Measurements from ENCODE around the gene SLC39A8. TPM values are rescaled to one million over a fixed set of nuclear protein-coding genes. Genes with fewer than 3 reads are reported as not detected.
A peak's percentile ranks its signal among the peaks of the same experiment; 100 is the strongest.
"Not testable (repeated sequence)": the region's sequence is repeated elsewhere in the genome, so short reads cannot be mapped to it uniquely, and the experiment has no call there.

SLC39A8 gene
- total and polyA plus RNA-seq, 11 donors, result 1.6 to 51.3 (median 2.9) TPM

DNA sequence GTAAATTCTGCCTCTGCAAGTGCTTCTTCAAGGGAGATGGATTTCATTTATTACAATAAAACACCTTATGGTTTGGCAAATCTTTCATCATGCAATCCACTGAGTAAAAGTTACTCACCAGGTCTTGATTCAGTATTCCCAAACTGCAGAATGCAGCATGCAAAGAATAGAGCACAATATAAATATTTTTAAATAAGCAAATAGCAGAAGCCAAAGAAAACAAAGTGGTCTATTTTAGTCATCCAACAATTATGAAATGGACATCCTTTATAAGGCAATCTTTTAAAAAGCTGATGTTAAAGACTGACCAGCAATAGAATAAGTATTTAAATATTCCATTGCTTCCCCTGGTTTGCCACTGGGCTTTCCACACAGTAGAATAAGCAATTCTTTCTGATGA lies 59.5 kb downstream of the SLC39A8 start:
- H3K4me3 ChIP-seq, result no peak overlapping the region
- H3K27ac ChIP-seq, result no peak overlapping the region
- no peaks in the 10 kb centered on the region for H3K9me3 ChIP-seq
- no peak for DNase-seq
- TF ChIP-seq POLR2A (IDR thresholded peaks at IDR 0.05), result no peak
- TF ChIP-seq, protein P1, sequence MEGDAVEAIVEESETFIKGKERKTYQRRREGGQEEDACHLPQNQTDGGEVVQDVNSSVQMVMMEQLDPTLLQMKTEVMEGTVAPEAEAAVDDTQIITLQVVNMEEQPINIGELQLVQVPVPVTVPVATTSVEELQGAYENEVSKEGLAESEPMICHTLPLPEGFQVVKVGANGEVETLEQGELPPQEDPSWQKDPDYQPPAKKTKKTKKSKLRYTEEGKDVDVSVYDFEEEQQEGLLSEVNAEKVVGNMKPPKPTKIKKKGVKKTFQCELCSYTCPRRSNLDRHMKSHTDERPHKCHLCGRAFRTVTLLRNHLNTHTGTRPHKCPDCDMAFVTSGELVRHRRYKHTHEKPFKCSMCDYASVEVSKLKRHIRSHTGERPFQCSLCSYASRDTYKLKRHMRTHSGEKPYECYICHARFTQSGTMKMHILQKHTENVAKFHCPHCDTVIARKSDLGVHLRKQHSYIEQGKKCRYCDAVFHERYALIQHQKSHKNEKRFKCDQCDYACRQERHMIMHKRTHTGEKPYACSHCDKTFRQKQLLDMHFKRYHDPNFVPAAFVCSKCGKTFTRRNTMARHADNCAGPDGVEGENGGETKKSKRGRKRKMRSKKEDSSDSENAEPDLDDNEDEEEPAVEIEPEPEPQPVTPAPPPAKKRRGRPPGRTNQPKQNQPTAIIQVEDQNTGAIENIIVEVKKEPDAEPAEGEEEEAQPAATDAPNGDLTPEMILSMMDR (IDR thresholded peaks at IDR 0.05), result no peak
- ATAC-seq, result no peak
- H3K4me1 ChIP-seq, result no peaks in the 10 kb centered on the region
- no peaks in the 10 kb centered on the region for H3K36me3 ChIP-seq
- H3K27me3 ChIP-seq, result no peaks in the 10 kb centered on the region
- intact Hi-C loops (cut with DNase I), result no loop called here

DNA sequence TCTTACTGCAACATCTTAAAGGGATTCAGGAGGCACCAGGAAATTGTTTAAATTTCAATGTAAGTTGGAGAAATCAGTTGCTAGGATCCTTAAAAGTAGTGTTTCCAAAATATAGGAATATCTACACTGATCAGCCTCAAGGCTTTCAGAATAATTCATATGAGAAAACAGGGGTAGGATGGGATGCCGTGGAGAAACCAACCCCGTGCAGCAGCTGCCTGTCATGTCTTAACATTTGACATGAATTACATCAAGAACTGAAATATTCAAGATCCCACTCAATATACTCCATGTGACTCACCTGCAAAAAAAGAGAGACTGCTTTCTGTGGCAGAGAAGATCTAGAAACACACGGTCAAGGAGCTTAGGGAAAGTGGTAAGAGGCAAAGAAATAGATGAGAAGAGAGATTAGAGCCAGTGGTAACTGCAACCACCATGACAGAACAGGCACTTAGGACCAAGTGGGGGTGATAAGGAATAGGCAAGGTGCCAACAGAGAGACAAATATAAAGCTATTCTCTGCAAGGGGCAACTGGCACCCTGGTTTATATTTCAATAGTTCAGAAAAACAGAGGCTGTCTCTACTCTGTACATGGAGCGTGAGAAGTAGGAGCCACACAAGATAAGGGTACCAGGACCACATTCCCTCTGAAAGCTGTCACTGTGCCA lies 64.0 kb downstream of the SLC39A8 start:
- H3K9me3 ChIP-seq, result peaks cover 0 to 5% (median 0%) of the 10 kb centered on the region in 12 donors
- intact Hi-C loops (cut with DNase I), result no loop called here
- H3K27me3 ChIP-seq, result no peaks in the 10 kb centered on the region
- H3K4me1 ChIP-seq, result no peaks in the 10 kb centered on the region
- H3K4me3 ChIP-seq, result no peak overlapping the region
- no peak overlapping the region for H3K27ac ChIP-seq
- 59 to 70% (median 63%) methylated on average over 4 of the region's 4 CpGs for WGBS, 4 donors
- TF ChIP-seq, protein P1 (IDR thresholded peaks at IDR 0.05), result no peak
- no peak for TF ChIP-seq POLR2A (IDR thresholded peaks at IDR 0.05)
- DNase-seq, result no peak
- ATAC-seq, result no peak
- H3K36me3 ChIP-seq, result no peaks in the 10 kb centered on the region

DNA sequence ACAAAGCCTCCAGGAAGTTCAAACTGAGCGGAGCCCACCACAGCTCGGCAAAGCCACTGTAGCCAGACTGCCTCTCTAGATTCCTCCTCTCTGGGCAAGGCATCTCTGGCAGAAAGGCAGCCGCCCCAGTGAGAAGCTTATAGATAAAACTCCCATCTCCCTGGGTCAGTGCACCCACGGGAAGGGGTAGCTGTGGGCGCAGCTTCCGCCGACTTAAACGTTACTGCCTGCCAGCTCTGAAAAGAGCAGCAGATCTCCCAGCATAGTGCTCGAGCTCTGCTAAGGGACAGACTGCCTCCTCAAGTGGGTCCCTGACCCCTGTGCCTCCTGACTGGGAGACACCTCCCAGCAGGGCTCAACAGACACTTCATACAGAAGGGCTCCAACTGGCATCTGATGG lies 72.0 kb downstream of the SLC39A8 start:
- WGBS, 4 donors, result 90 to 95% (median 94%) methylated on average over 8 to 9 of the region's 9 CpGs
- intact Hi-C loops (cut with DNase I); H3K4me1 ChIP-seq: not testable (repeated sequence)

DNA sequence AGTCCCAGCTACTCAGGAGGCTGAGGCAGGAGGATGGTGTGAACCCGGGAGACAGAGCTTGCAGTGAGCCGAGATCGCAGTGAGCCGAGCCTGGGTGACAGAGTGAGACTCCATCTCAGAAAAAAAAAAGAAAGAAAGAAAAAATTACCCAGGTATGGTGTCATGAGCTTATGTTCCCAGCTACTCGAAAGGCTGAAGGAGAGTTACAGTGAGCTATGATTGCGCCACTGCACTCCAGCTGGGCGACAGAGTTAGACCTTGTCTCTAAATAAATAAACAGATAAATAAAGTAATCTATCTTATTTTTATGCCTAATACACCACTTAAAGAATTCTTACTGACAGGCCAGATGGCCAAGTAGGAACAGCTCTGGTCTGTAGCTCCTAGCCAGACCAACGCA lies 73.0 kb downstream of the SLC39A8 start:
- DNase-seq, result no peak
- no peak for TF ChIP-seq POLR2A (IDR thresholded peaks at IDR 0.05)
- TF ChIP-seq, protein P1 (IDR thresholded peaks at IDR 0.05), result no peak
- 89 to 98% (median 93%) methylated on average over 8 of the region's 8 CpGs for WGBS, 4 donors
- H3K36me3 ChIP-seq, result peaks cover 0 to 5% (median 0%) of the 10 kb centered on the region in 9 donors
- H3K27me3 ChIP-seq, result no peaks in the 10 kb centered on the region
- H3K27ac ChIP-seq, result no peak overlapping the region
- intact Hi-C loops (cut with DNase I), result no loop called here
- H3K4me3 ChIP-seq, result no peak overlapping the region
- no peak for ATAC-seq
- no peaks in the 10 kb centered on the region for H3K4me1 ChIP-seq
- peaks cover 0 to 11% (median 0%) of the 10 kb centered on the region in 12 donors for H3K9me3 ChIP-seq

More for the DNA sequence above, 72.0 kb downstream of the SLC39A8 start:
- not testable (repeated sequence) for H3K27ac ChIP-seq, H3K27me3 ChIP-seq, H3K36me3 ChIP-seq, ATAC-seq, H3K4me3 ChIP-seq
- DNase-seq, result peak in 1 of 5 donors; percentile 51
- H3K9me3 ChIP-seq, result peaks cover 0 to 11% (median 0%) of the 10 kb centered on the region in 12 donors

DNA sequence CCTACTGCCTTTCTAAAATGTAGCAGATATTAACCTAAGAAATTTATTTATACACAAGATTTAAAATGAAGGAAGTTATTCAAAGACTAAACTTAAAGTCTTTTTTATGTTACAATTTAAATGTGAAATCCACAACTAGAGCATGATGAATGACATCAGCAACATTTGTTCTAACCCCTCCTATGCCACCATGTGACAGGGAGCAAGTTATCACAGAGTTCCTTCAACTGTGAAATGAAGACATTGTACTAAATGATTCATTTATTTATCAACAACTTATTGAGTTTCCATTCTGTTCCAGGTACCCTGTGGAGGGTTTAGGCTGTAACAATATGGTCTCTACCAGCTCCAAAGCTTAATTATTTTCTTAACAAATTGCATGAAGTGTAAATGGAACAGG lies 76.9 kb downstream of the SLC39A8 start:
- intact Hi-C loops (cut with DNase I), result loop anchor here in 1 of 10 donors (10.0 kb wide), 1 partner anchor 1204 kb away; no protein-coding TSS in a partner anchor
- no peak for ATAC-seq

More for the DNA sequence above, 76.9 kb downstream of the SLC39A8 start:
- Histone ChIP-seq H3K9me3 (no peaks in the 10 kb centered on the region), H3K36me3 (peaks cover 0 to 5% (median 0%) of the 10 kb centered on the region in 9 donors), H3K27me3 (no peaks in the 10 kb centered on the region), H3K4me1 (no peaks in the 10 kb centered on the region), H3K27ac (no peak overlapping the region), H3K4me3 (no peak overlapping the region)
- no peak for TF ChIP-seq POLR2A (IDR thresholded peaks at IDR 0.05)
- TF ChIP-seq, protein P1 (IDR thresholded peaks at IDR 0.05), result no peak
- no peak for DNase-seq

Measured in heart left ventricle (tissue), 16 donors.